GM21528 (cell line): ENCODE results near the gene CES5A.
"Not testable (repeated sequence)": the region's sequence is repeated elsewhere in the genome, so short reads cannot be mapped to it uniquely, and the experiment has no call there.

Source experiments
- ATAC-seq: cut with Tn5 transposase; IDR thresholded peaks from one replicate; pipeline ENCODE4 v1.9.1; 2021; ENCODE audit warnings: mild to moderate bottlenecking, moderate library complexity; ENCODE audit not compliant: unreplicated experiment, low FRiP score

The CES5A gene

GRCh38 chr16:55830658-55831294 is 44.4 kb downstream of the CES5A start:
- no peak for ATAC-seq

GRCh38 chr16:55829232-55829631 is 45.9 kb downstream of the CES5A start:
- ATAC-seq, result not testable (repeated sequence)

GRCh38 chr16:55828680-55829079 is 46.5 kb downstream of the CES5A start:
- no peak for ATAC-seq

GRCh38 chr16:55825115-55825728 is 50.0 kb downstream of the CES5A start:
- ATAC-seq, result no peak

GRCh38 chr16:55824473-55825000 is 50.6 kb downstream of the CES5A start:
- ATAC-seq, result no peak

- no peak for ATAC-seq
These were observed 52.8 kb downstream of the CES5A start for GRCh38 chr16:55822280-55822810.

GRCh38 chr16:55821210-55821609 is 54.0 kb downstream of the CES5A start:
- no peak for ATAC-seq

- no peak for ATAC-seq
These were observed 54.6 kb downstream of the CES5A start for GRCh38 chr16:55820615-55821014.

GRCh38 chr16:55817236-55817912 is 57.8 kb downstream of the CES5A start:
- no peak for ATAC-seq

- ATAC-seq, result not testable (repeated sequence)
These were observed 59.0 kb downstream of the CES5A start for GRCh38 chr16:55816222-55816621.

- no peak for ATAC-seq
These were observed 59.9 kb downstream of the CES5A start for GRCh38 chr16:55815320-55815719.

GRCh38 chr16:55814174-55814573 is 61.0 kb downstream of the CES5A start:
- ATAC-seq, result not testable (repeated sequence)

GRCh38 chr16:55813730-55814129 is 61.4 kb downstream of the CES5A start:
- not testable (repeated sequence) for ATAC-seq

- no peak for ATAC-seq
These were observed 62.2 kb downstream of the CES5A start for GRCh38 chr16:55812951-55813350.

GRCh38 chr16:55811811-55812210 is 63.4 kb downstream of the CES5A start:
- no peak for ATAC-seq

GRCh38 chr16:55810451-55810961 is 64.7 kb downstream of the CES5A start:
- ATAC-seq, result no peak

- no peak for ATAC-seq
These were observed 65.3 kb downstream of the CES5A start for GRCh38 chr16:55809851-55810250.

- no peak for ATAC-seq
These were observed 65.8 kb downstream of the CES5A start for GRCh38 chr16:55809386-55809785.

- ATAC-seq, result not testable (repeated sequence)
These were observed 66.9 kb downstream of the CES5A start for GRCh38 chr16:55808286-55808685.

- not testable (repeated sequence) for ATAC-seq
These were observed 70.1 kb downstream of the CES5A start for GRCh38 chr16:55805104-55805503.

GRCh38 chr16:55803681-55804080 is 71.5 kb downstream of the CES5A start:
- not testable (repeated sequence) for ATAC-seq
